ENCODE measurements around the gene HOXA1. TPM values are rescaled to one million over a fixed set of nuclear protein-coding genes. Genes with fewer than 3 reads are reported as not detected.

HOXA1 gene
- polyA plus RNA-seq, 1 experiment = 2.9 TPM

DNA sequence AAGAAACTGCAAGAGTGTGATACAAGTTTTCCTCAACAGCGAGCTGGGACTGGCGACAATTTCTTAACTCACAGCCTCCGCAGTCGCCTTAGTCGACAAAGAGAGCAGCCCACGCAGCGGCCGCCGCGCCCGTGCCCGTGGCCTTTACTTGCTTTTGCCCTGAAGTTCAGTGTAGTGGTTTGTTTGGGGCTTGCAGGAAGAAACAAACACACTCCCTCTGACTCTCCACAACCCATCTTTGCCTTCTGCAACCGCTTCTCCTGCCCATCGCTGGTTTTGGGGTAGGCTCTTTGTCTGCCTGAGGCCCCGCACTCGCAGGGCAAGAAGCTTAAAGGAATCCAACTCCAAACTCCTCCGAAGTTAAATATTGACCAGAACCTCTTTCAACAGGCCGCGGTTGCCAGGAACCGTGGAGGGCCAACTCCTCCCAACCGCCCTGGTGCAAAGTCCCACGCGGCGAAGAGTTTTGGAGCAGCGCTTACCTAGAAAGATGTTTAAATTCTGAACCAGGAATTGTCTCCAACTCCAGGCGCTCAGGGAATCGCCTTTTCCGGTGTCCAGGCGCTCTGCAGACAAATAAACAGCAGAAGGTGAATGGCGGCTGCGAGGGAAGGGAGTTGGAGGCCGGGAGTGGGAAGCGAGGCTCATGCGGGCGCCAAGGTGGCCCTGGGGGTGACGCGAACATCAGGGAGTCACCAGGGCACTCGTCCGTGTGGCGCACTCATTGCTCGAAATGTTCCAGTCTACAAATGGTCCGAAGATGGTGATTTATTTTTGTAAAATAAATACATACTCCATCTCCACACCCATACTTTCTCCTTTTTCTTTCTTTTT lies 26.5 kb upstream of the HOXA1 start:
- no peaks in the 10 kb centered on the region for H3K27me3 ChIP-seq (ENCODE audit: control insufficient read depth, insufficient read depth, low read length)
- peak overlapping the region; percentile 60 for H3K4me3 ChIP-seq (ENCODE audit: low read depth, low read length)
- no peak for TF ChIP-seq CTCF (IDR thresholded peaks at IDR 0.05; ENCODE audit: low read depth, low read length)
- ChIA-PET POLR2A (interaction anchor here (0.7 to 1.6 kb wide), 7 partner anchors 9 to 1266 kb away, joined by 3 to 7 read pairs (median 3); partner anchors contain the start of gene SKAP2), CTCF (interaction anchor here (0.6 to 3.1 kb wide), 3 partner anchors 21 to 265 kb away, joined by 3 to 16 read pairs (median 3); partner anchors contain the start of gene HOXA5)
- DNase-seq (ENCODE audit: low read depth, low spot score) = no peak
- H3K9me3 ChIP-seq (ENCODE audit: control insufficient read depth, insufficient read depth, low read length) = no peaks in the 10 kb centered on the region
- peak overlapping the region; percentile 94 for H3K27ac ChIP-seq (ENCODE audit: low read depth, low read length)

DNA sequence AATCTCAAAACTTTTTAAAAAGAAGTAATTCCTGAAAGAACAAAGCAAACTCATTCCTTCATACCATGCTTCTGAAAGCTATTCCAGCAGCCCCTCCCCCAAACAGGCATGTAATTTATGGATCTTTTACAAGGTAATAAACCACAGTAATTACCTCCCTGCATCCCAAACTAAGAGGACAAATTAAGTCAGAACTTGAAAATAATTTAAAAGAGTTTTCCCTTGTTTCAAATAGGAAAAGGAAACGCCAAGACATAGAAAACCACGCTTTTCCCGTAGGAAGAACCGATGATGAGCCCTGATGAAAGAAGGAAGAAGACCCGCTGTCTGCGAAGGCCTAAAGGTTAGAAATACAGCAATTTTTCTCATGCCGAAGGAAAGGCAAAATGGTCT lies 25.9 kb upstream of the HOXA1 start:
- no peak for DNase-seq (ENCODE audit: low read depth, low spot score)
- no peak for TF ChIP-seq CTCF (IDR thresholded peaks at IDR 0.05; ENCODE audit: low read depth, low read length)
- ChIA-PET POLR2A (interaction anchor here (0.8 to 5.2 kb wide), 5 partner anchors 11 to 434 kb away, joined by 3 to 42 read pairs (median 7); partner anchors contain the start of genes HOXA1 and SKAP2), CTCF (interaction anchor here (0.6 to 3.1 kb wide), 2 partner anchors 22 to 265 kb away, joined by 3 to 16 read pairs; partner anchors contain the start of gene HOXA5)
- Histone ChIP-seq H3K27ac (ENCODE audit: low read depth, low read length) (peak overlapping the region; percentile 94), H3K4me3 (ENCODE audit: low read depth, low read length) (peak overlapping the region; percentile 60), H3K9me3 (ENCODE audit: control insufficient read depth, insufficient read depth, low read length) (no peaks in the 10 kb centered on the region), H3K27me3 (ENCODE audit: control insufficient read depth, insufficient read depth, low read length) (no peaks in the 10 kb centered on the region)

DNA sequence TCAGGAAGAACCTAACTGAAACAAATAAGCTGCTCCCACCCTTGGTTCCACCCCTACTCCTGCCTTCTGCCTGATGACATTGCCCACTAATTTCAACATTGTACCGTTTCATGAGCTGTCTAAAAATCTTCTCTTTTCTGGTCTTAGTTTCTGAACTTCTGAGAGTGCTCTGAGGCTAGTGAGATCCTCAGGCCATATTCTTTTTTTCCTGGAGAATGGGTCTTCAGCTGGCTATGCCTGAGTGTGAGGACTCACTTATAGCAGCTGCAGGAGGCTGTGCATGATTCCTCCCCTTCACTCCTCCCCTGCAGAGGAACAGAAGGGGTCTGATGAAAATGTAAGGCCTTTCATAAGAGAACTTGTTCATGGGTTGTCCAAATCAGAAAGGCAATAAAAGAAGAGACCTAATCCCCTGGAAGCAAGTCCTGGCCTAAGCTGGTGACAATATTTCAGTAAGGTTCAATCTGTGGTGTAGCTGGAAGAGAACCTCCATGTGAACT lies 23.7 kb upstream of the HOXA1 start:
- DNase-seq (ENCODE audit: low read depth, low spot score) = no peak
- no peak for TF ChIP-seq CTCF (IDR thresholded peaks at IDR 0.05; ENCODE audit: low read depth, low read length)
- no peaks in the 10 kb centered on the region for H3K27me3 ChIP-seq (ENCODE audit: control insufficient read depth, insufficient read depth, low read length)
- H3K4me3 ChIP-seq (ENCODE audit: low read depth, low read length) = no peak overlapping the region
- peak overlapping the region; percentile 31 for H3K27ac ChIP-seq (ENCODE audit: low read depth, low read length)
- H3K9me3 ChIP-seq (ENCODE audit: control insufficient read depth, insufficient read depth, low read length) = no peaks in the 10 kb centered on the region
- CTCF ChIA-PET = interaction anchor here (0.6 to 3.1 kb wide), 6 partner anchors 12 to 265 kb away, joined by 3 to 16 read pairs (median 5); partner anchors contain the start of genes HOXA4 and HOXA5
- POLR2A ChIA-PET = interaction anchor here (0.8 to 5.2 kb wide), 6 partner anchors 9 to 32 kb away, joined by 3 to 42 read pairs (median 8); partner anchors contain the start of genes HOXA1, HOXA4 and HOXA5

DNA sequence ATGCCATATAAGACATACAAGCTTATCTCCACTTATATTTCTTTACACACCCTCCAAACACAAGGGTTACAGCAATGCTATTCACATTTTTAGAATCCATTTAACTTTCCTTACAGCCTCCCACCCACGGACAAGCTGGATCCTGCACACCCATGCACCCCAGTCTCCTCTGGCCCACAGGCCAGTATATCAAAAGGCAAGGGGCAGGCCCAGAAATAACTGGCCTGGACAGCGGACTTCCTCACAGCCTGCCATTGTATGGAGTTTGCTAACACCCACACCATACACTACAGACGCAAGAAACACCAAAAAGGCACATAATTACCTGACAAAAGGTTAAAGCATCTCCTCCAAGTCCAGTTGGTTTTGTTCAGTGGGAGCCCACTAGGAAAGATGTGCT lies 22.8 kb upstream of the HOXA1 start:
- ChIA-PET CTCF (interaction anchor here (0.7 to 1.2 kb wide), 2 partner anchors 14 to 33 kb away, joined by 3 read pairs; no protein-coding TSS in a partner anchor), POLR2A (interaction anchor here (0.6 to 5.2 kb wide), 11 partner anchors 10 to 919 kb away, joined by 3 to 42 read pairs (median 5); partner anchors contain the start of genes HNRNPA2B1, HOXA1 and HOXA5)
- no peaks in the 10 kb centered on the region for H3K27me3 ChIP-seq (ENCODE audit: control insufficient read depth, insufficient read depth, low read length)
- no peaks in the 10 kb centered on the region for H3K9me3 ChIP-seq (ENCODE audit: control insufficient read depth, insufficient read depth, low read length)
- DNase-seq (ENCODE audit: low read depth, low spot score) = no peak
- peak overlapping the region; percentile 92 for H3K27ac ChIP-seq (ENCODE audit: low read depth, low read length)
- TF ChIP-seq CTCF (IDR thresholded peaks at IDR 0.05; ENCODE audit: low read depth, low read length) = no peak
- peak overlapping the region; percentile 84 for H3K4me3 ChIP-seq (ENCODE audit: low read depth, low read length)

Measured in AG04450 (cell line).